Hematopoietic multipotent progenitor cell treated with erythropoietin and hydrocortisone succinate and interleukin-3 and kit ligand, for 6 days (in vitro differentiated cells): ENCODE measurements around the gene FBN1.

Experiments used
- DNase-seq: peaks from one replicate; pipeline ENCODE4 v3.0.0-alpha.2; 2015

The FBN1 gene

DNA sequence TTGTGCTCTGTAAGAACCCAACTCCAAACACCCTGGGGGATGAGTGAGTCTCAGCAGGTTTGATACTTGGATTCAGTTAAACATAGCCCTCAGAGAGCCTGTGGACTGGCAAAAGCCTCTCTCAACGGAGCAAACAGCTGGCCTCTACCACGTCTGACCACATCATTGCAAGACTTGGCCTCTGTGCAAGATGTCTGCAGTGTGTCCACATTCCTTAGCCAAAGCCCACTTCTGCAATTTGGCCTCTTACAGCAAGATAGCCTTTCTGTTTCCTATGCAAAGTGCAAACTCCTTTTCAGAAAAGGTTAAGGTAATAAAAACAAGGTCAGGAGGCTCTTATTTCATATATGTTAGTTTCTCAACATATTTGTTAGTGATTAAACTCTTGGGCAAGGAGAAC, 27.9 kb downstream of the FBN1 start:
- peak; percentile 75 for DNase-seq

DNA sequence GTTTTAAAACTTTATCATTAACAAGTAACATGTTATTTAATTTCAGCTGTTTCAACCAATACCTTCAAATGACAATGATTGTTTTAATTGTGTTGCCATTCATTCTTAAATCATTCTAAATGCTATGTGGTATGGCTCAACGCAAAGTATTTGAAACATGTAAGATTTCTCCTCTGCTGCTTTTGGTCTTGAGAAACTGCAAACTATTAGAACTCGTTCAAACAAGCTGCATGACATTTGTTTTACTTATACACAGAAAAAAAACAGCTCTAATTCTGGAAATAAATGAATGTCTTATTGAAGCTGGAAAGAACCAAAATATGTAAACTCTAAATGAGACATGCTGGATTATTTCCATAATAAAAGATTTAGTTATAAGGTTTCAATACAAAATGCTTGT, 29.3 kb downstream of the FBN1 start:
- DNase-seq: no peak

DNA sequence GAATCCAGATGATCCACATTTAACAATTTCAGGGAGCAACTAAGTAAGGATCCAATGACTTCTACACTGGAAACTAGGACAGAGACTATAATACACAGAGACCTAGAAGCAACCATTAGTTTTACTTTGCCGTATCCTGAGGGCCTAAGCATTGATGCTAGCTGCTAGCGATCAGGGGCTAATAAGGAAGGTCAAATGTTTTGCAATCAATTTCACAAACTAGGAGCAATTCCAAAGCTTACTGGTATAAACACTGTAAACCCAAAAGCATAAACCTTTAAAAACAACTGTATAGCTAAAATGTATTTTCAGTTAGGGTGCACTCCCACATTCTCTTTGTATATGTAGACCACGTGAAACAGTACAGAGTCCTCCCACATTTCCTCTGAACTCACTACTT, 31.5 kb downstream of the FBN1 start:
- no peak for DNase-seq

DNA sequence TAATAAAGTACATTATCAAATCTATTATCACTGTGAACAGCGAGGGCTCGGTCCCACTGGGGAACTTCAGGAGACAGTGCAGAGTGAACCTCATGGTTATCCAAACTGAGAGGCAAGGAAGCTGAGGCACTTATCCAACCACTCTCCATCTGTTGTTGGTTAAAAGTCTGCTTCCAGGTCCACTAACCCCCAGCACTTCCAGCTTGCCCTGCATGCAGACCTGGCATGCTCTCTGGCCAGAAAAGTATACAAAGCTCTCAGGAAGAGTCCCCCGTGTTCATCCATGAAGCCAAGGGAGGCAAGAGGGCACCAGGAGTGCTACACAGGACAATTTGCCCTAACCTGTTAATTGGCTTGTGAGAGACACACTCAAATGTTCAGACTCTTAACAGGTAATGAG, 36.0 kb downstream of the FBN1 start:
- no peak for DNase-seq

DNA sequence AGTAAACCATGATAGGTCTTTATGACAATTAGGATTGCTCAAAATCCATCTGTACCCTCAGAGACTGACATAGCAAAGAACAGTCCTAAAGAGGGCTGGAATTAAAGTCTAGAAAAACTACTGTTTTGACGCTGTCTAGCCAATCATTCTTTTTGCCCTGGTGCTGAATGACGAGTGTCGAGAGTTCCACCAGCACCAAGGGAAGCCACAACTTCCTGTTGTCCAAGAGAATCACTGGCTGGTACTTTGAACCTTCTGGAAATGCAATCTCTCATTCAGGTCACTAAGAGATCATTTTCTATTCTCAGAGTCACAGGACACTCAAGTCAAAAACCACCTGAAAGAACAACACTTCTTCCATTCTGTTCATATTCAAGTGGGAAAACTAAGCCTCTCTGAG, 37.7 kb downstream of the FBN1 start:
- DNase-seq: no peak

DNA sequence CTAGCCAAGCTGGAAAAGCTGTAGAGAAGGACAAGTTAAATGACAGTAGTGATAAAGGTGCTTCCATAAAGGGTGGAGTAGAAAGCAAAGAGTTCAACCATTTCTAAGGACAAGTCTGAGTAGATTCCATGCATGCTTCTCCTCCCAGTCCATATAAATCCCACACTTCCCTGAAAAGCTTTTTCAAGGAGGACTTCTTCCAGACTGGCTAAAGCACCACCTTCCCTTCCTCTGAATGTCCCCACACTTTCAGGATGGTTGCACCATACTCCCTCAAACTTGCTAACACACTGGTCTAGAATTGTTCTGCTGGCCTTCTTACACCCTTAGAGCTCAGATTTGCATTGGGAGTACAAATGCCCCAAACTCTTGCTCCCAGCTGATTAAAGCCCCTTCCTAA, 40.9 kb downstream of the FBN1 start:
- no peak for DNase-seq

DNA sequence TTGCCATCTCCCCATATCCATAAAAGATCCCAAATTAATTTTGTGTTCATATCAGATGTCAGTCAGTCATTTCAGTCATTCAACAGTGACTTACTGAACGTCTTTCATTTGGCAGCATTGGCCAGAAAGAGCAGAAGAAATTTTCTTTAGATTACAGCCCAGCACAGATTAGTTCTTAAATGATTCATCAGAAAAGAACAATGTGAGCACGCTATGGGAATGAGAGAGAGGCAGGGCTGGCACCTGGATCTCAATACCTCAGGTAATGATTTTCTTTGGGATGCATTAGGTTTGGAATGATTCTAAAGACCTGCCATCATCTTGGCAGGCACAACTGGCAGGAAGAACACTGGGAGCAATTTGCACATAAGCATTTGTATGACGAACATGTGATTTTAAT, 41.6 kb downstream of the FBN1 start:
- DNase-seq: no peak

DNA sequence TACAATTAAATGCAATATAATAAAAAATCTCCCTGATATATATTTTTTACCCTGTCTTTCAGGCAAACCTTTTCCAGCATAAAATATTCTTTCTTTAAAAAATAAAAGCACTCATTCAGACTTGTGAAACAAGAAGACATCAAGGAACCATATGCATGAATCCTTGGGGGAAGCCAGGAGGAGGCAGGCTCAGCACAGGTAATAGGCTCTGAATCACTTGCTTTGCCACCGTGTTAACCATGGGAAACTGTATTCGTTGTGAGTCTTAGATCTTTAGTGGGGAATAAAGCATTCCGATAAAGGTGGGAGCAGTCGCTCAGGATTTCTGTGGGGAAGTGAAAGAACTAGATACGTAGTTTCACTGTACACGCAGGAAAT, 42.4 kb downstream of the FBN1 start:
- DNase-seq: no peak

DNA sequence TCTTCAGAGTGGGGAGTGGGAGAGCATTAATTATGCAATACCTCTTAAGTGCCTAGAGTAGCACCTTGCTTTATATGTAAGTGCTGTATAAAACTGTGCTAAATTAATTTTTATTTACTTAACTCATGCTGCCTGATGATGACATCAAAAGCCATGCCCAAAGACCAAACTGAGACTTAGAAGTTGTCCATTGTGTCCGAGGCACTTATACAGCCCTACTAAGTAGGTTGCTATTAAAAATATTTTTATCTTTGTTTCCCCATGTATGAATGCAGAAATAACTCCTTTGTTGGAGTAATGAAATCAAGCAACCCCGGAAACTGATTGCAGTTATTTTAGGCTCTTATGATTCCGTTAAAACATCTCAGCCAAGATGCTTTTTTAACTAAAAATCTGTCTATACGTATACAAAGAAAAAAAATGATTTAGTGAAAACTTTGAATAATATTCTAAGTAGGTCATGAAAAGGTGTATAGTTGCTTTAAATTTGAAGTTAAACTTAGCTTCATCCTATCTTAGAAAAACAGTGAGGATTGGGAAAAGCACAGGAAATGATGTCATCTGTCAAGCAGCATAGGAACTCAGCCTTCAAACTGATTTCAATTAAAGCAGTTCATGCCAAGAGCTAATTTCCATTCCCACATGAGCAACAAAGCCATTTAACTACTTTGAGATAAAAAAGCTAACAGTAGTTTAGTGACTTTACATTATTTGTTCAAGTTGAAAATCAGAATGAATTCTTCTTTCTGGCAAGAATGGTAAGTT, 43.0 kb downstream of the FBN1 start:
- DNase-seq: no peak

DNA sequence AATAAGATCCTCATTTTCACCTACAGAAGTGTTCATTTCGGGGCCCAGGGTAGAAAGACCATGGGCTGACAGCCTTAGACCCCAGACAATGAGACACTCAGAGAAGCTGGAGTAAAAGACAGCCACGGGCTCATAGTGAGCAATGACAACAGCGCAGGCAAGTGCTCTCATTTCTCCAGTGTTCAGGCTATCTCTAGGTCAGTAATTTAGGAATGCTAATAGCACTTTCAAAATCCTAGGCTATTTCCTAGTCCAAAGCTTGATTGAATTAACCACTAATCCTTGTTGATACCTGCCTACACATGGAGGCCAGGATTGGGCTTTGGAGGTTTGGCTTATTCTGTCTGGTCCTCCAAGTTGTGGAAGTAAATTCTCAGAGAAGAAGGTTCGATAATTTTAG, 44.4 kb downstream of the FBN1 start:
- no peak for DNase-seq

DNA sequence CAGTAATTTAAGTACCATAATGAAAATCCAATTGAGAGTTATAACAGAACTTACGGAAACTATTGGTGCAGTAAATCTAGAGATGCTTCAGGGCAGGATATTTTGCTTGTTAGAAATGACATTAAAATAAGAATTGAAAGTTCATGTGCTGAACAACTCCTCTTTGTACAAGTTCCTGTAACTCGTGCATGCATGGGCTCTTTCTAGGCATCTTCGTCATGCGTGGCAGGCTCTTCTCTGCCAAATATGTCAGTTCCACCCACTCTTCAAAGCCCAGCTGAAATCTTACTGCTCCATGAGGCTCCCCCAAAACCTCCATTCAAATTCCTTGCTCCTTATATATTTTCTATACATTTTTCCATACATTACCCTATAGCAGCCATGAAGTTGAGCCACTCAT, 48.7 kb downstream of the FBN1 start:
- DNase-seq: no peak

DNA sequence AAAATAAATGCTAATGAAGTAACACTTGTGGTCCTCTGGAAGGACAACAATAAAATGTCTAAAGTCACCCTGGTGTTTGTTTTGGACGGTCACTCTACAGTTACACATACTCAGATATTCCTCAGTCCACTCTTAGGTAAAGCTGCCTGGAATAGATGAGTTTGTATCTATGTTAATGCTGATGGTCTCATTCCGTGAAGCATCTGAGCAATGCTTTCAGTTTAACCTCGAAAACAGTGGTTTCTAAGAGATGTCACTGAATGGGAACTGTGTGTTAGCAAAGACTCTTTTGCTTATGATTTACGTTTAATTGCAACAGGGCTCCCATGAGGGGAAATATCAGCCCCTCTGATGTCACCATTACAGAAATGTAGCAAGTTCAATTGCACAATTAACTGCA, 49.1 kb downstream of the FBN1 start:
- no peak for DNase-seq

DNA sequence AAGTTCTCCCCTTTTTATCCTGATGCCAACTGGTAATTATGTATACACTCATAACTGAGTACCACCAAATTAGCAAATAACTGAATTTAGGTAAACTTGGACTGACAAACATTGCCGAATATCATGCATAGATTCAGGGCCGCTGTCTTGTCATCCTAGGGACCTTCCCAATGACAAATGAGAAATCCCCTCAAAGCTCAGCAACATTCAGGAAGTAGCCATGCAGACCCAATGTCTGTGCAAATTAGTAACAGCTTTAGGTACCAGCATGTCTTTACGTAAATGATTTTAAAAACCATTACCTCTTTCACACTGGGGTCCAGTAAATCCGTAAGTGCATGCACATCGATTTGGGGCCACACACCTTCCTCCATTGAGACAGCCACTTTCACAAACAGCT, 49.5 kb downstream of the FBN1 start:
- DNase-seq: no peak

DNA sequence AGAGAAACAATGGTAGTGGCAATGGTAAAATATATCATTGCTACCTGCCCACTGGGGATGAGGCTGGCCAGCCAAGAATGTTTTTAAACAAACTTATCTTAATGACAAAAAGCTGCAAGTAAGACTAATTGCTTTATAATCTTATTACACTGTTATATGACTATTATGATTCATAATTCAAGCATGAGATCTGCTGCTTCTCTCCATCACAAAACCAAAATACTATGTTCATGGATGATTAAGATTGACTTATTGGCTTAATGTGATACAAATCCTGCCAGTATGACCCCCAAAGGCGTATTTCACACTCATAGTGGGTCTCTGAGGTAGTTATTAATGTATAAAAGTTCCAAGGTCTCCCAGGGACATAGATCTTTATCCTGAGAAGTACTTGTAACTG, 52.6 kb downstream of the FBN1 start:
- no peak for DNase-seq

DNA sequence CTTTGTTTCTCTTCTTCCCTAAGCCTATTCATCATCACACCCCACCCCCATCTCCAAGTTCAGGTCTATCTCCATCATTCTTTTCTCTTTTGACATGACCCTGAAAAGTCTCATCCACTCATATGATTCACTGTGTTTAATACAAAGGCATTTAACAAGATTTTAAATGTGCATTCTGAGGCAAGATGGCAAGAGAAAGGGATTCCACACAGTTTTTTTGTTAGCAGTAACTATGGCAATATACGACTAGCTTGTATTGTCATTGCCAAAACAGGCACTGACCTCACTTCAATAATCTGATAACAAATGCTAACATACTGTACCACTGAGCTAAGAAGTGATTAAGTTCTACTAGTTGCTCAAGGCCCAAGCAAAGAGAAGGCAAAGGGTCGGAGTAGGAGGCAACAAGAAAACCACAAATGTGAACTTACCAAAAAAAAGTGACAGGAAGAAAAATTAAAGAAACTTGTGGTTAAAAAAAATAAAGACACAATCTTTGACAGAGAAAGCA, 53.2 kb downstream of the FBN1 start:
- DNase-seq: peak; percentile 87

DNA sequence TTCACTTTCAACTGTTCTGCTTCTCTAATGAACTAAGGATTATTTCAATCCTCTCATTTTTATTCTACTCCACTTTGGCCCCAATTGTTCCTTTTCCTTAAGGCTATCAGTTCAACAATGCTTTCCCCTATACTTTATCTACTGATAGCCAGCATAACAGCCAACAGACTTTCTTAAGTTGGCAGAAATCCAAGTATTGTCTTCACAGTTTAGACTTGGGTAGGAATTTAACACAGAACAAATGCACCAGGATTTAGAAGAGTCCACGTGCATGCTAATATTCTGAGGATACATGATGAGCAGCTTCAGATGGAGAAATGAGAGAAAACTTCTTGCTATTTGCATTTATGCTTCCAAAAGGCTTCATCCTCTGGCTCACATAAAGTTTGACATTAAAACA, 54.8 kb downstream of the FBN1 start:
- DNase-seq: peak; percentile 98

DNA sequence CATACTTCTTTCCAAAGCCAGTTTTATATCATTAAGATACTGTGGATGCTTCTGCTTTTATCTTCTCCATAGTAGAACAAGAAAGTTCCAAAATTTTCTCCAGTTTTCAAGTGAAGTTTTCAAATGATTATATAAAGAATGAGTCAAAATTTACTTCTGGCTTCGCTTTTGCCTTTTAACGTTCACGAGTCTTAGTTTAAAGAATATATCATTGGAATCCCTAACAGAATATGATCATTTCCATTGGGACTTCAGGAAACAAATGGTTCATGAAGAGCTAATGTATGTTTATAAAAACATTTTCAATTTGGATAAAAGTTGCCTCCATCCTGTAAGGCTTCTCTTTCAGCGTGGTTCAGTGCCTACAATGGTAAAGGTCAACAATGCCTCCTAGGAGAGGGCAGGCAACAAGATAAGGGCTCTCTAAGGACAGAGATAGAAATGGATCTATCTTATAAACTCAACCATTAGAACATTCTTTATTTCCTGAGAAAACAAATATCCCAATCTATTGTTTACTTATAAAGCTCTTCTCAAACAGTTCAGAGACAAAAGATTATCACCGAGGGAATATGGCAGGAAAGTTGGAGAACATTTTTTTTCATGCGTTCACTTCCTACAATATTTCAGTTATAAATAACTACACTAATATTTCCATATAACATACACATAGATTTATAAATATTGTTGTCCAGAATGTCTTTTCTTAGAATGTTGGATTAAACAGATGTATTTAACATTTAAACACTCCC, 60.5 kb downstream of the FBN1 start:
- no peak for DNase-seq

DNA sequence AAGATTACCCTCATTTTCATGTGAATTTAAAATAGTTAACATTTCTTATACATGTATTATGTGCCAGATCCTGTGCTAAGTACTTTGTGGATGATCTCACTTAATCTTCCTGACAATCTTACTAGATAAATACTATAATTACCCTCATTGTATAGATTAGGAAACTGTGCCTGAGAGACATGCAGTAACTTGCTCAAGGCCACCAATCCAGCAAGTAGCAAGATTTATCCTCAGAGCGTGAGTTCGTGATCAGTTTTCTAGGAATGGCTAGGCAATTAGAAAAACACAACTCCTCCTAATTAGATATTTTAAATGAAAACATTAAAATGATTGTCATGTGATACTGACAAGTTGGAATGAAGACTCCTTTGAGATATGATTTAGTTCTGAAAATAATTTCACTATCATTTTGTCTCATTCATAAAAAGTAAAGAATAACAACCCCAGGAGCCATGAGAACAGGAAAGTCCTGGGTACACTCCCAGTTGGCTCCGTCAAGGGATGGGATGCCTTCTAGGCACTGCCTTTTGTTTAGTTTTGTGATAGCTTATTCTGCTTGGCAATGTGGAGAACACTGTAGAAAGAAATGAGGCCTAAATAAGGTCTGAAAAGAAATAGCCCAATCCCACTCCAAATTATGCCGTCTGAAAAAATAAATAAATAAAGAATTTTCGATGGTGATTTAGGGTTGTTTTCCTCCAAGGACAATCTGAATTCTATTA, 61.3 kb downstream of the FBN1 start:
- no peak for DNase-seq

DNA sequence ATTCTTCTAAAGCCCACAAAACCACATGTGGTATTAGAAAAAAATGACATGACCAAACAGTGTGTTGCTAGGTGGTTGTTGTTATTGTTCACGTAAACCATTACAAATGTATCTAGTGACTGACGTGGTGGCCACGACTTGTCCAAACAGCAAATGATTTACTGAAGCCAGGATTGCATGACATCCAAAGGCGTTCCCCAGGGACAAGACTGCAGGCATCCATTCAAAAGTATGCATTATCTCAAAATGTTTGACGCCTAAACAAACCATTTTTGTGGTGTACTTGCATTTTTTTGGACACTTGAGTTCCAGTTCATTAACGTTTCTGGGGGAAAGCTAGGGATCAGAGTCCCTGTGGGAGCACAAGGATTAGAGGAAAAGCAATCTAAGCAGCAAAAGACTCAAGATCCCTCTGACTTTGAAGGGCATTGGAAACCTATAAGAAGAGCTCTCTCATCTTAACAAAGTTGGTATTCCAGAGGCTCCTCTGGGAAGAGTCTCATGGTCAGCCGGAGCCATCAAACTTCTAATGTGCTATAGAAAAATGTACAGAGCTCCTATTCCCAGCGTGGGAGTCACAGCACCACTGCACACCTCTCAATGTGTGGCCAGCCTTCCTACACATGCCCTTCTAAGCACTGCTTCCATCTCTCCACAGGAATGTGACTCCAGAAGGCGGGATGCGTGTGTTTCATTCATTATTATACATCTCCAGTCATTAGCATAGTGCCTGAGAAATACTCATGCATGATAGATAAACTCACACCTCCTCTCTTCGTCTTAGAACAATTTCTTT, 62.9 kb downstream of the FBN1 start:
- no peak for DNase-seq

DNA sequence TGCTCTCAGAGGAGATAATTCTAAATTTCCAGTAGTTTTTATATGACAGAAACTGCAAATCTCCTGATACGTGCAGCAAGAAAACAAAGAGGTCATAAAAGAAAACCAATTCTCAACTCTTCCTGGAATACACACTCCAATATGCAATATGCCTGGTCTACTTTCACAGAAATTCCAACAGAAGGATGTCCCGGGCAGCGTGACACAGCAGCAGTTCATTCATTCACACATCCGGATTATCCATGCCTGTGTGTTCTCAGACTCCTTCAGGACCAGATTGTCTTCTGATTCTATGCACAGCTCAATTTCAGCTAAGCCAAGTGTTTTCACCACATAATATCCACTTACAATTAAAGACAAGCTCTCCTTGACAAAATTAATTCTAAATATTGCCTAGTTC, 64.3 kb downstream of the FBN1 start:
- no peak for DNase-seq

DNA sequence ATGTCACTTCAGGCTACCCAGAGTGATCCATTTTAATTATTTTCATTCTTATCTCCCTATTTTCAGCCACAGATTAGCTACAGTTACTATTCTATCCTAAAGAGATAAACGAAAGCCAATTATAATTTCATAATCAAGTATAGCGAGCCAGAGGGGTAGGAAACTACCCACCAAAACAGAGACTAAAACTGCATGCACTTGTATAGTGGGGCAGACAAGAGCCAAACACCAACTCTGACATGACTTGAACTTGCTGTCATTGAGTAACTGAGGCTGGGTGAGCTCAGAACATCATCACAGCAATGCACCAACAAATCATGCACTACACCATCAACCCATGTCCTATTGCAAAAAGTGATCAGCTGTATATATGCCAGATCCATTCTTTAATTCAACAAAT, 64.8 kb downstream of the FBN1 start:
- DNase-seq: no peak

DNA sequence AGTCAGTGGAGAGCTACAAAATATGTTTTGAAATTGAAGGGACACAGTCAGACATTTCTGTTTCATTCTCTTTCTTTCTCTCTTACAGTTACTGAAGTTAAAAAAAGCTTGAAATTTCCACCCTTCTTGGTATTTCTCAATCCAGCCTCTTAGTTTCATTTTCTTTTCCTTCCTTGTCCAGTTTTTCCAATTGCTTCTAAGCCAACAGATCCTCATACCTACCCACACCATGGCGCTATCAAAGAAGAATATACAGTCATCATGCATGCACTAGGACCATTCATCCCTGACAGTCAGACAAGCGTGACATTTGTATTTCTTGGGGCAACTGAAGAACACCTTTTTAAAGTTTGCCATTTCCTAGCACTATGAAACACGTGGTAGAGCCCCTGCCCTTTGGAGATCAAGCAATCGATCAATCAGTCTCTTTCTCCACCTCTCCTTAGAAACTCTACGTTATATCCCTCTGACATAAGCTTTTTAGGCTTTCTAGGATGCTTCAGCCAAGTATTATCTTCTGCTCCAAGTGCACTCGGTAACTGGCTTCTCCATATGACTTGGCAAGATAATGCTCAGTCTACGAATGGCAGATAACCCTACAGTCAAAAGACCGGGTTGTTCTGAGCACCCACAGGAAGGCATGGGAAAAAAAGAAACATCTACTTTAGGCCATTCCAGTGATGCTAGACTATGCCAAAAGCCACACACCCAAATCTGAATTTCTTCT, 65.4 kb downstream of the FBN1 start:
- DNase-seq: peak; percentile 96
